GM19025 (cell line): ENCODE data around the gene ZNF205.

Experiments
- ATAC-seq: cut with Tn5 transposase; IDR thresholded peaks from one replicate; pipeline ENCODE4 v1.9.1; 2021; ENCODE audit warnings: mild to moderate bottlenecking, low read depth, moderate library complexity; ENCODE audit not compliant: unreplicated experiment

ZNF205 gene

GRCh38 chr16:3084491-3084890 is 27.9 kb upstream of the ZNF205 start:
- ATAC-seq, result no peak

GRCh38 chr16:3084969-3085670 is 27.3 kb upstream of the ZNF205 start:
- ATAC-seq, result no peak

GRCh38 chr16:3085868-3086595 is 26.4 kb upstream of the ZNF205 start:
- no peak for ATAC-seq

- no peak for ATAC-seq
Observed at GRCh38 chr16:3086596-3087242, 25.7 kb upstream of the ZNF205 start.

GRCh38 chr16:3087243-3088235 is 24.8 kb upstream of the ZNF205 start:
- ATAC-seq, result no peak

GRCh38 chr16:3088450-3088849 is 23.9 kb upstream of the ZNF205 start:
- no peak for ATAC-seq

- no peak for ATAC-seq
Observed at GRCh38 chr16:3088925-3089716, 23.3 kb upstream of the ZNF205 start.

GRCh38 chr16:3089717-3090592 is 22.4 kb upstream of the ZNF205 start:
- no peak for ATAC-seq

- no peak for ATAC-seq
Observed at GRCh38 chr16:3091551-3091950, 20.8 kb upstream of the ZNF205 start.

GRCh38 chr16:3092501-3092941 is 19.9 kb upstream of the ZNF205 start:
- ATAC-seq, result no peak

GRCh38 chr16:3094289-3095027 is 17.9 kb upstream of the ZNF205 start:
- no peak for ATAC-seq

- peak; percentile 57 for ATAC-seq
Observed at GRCh38 chr16:3095869-3096268, 16.5 kb upstream of the ZNF205 start.

- no peak for ATAC-seq
Observed at GRCh38 chr16:3096362-3096761, 16.0 kb upstream of the ZNF205 start.

- ATAC-seq, result no peak
Observed at GRCh38 chr16:3097266-3097665, 15.1 kb upstream of the ZNF205 start.

- ATAC-seq, result no peak
Observed at GRCh38 chr16:3098459-3099394, 13.7 kb upstream of the ZNF205 start, which contains the start of gene ZSCAN10. Gene ZSCAN10, minus strand, starts transcription at chr16:3099294. Its CDS starts 6,357 bp downstream, at chr16:3092937.

- no peak for ATAC-seq
Observed at GRCh38 chr16:3099395-3099731, 13.0 kb upstream of the ZNF205 start.
